OCI-LY7 (cell line): Measurements from ENCODE around the gene REXO1. TPM values are rescaled to one million over a fixed set of nuclear protein-coding genes. Genes with fewer than 3 reads are reported as not detected.

Experiments
- BruUV-seq: library from RNA; stranded (reverse); fragments of 400-500 nt; replicated peaks from 2 replicates; lab custom pipeline; 2021; lab: Mats Ljungman, UMichigan
- CTCF ChIA-PET: fragments of 300-600 bp; sonication (Branson Sonifier 250); formaldehyde crosslinking; loops from one replicate; lab custom pipeline; 2022; ENCODE audit warnings: antibody characterized with exemption; ENCODE audit not compliant: unreplicated experiment; lab: Charles Lee
- POLR2A ChIA-PET: fragments of 300-600 bp; sonication (Branson Sonifier 250); formaldehyde crosslinking; loops from one replicate; lab custom pipeline; 2022; ENCODE audit warnings: antibody characterized with exemption; lab: Charles Lee
- DNase-seq: peaks from one replicate; pipeline ENCODE4 v3.0.0-alpha.2; 2015; ENCODE audit warnings: low spot score
- H2AFZ ChIP-seq: fragments of 200-600 bp; sonication (generic), shearing (Covaris generic); 2 replicates; pipeline ENCODE4 v1.6.1; 2014; ENCODE audit warnings: mild to moderate bottlenecking, antibody characterized with exemption, low read length, moderate library complexity
- H3K27ac ChIP-seq: fragments of 200-600 bp; sonication (generic); 2 replicates; pipeline ENCODE4 v1.5.1; 2014; ENCODE audit warnings: mixed run types, low read depth, mild to moderate bottlenecking, moderate library complexity, low read length, inconsistent platforms; ENCODE audit not compliant: poor library complexity, severe bottlenecking
- H3K36me3 ChIP-seq: fragments of 200-600 bp; sonication (generic); 2 replicates; pipeline ENCODE4 v1.6.1; 2014; ENCODE audit warnings: mild to moderate bottlenecking, antibody characterized with exemption, low read length, moderate library complexity, mixed read lengths; ENCODE audit not compliant: insufficient read depth
- H3K4me1 ChIP-seq: fragments of 200-600 bp; sonication (generic); 2 replicates; pipeline ENCODE4 v1.5.1; 2014; ENCODE audit warnings: mild to moderate bottlenecking, low read length; ENCODE audit not compliant: insufficient read depth, poor library complexity, severe bottlenecking
- H3K4me2 ChIP-seq: fragments of 200-600 bp; sonication (generic); 2 replicates; pipeline ENCODE4 v1.6.1; 2014; ENCODE audit warnings: mild to moderate bottlenecking, low read length
- H3K4me3 ChIP-seq: fragments of 200-600 bp; sonication (generic); 2 replicates; pipeline ENCODE4 v1.5.1; 2014; ENCODE audit warnings: mild to moderate bottlenecking, low read depth, low read length; ENCODE audit not compliant: poor library complexity, severe bottlenecking
- H3K79me2 ChIP-seq: fragments of 200-600 bp; sonication (generic); 2 replicates; pipeline ENCODE4 v1.6.1; 2016; ENCODE audit warnings: low read depth, mild to moderate bottlenecking, low read length, moderate library complexity, mixed read lengths; ENCODE audit not compliant: insufficient read depth
- H3K9me2 ChIP-seq: fragments of 200-600 bp; sonication (generic); 2 replicates; pipeline ENCODE4 v1.6.1; 2016; ENCODE audit warnings: mild to moderate bottlenecking, low read length, mixed read lengths; ENCODE audit not compliant: insufficient read depth
- H3K9me3 ChIP-seq: fragments of 200-600 bp; sonication (generic); 2 replicates; pipeline ENCODE4 v1.6.1; 2014; ENCODE audit warnings: mild to moderate bottlenecking, mixed run types, low read length, mixed read lengths
- H4K20me1 ChIP-seq: fragments of 200-600 bp; sonication (generic); 2 replicates; pipeline ENCODE4 v1.6.1; 2014; ENCODE audit warnings: mild to moderate bottlenecking, antibody characterized with exemption, low read length, moderate library complexity, mixed read lengths; ENCODE audit not compliant: insufficient read depth
- CTCF ChIP-seq: fragments of 200-600 bp; sonication (generic); conservative IDR thresholded peaks from 2 replicates; pipeline ENCODE4 v1.5.1; 2014; ENCODE audit warnings: mild to moderate bottlenecking, antibody characterized with exemption, low read length, moderate library complexity, mixed read lengths
- EZH2phosphoT487 ChIP-seq: fragments of 200-600 bp; sonication (generic); IDR thresholded peaks from 2 replicates; pipeline ENCODE4 v1.6.1; 2018; ENCODE audit warnings: low read depth, borderline replicate concordance, mild to moderate bottlenecking, mixed run types, antibody characterized with exemption, low read length, moderate library complexity, mixed read lengths
- intact Hi-C: fragments of 100-400 bp; cut with micrococcal nuclease; formaldehyde crosslinking; loops from one replicate; pipeline ENCODE4 v1.10.0; 2022; ENCODE audit not compliant: unreplicated experiment
- total RNA-seq, 2 experiments: library from RNA; depleted of rRNA in 1 of 2; stranded (reverse); fragments of >200 nt in 1 of 2; shearing (Covaris generic) in 1 of 2; gene quantifications; 2 replicates each; pipeline ENCODE4 v1.2.3, GENCODE V29; 2014 to 2022

REXO1 gene
- total RNA-seq, 2 experiments from 2014 or later, result 24.0 to 52.8 TPM

GRCh38 chr19:1853295-1854038 is 5.2 kb upstream of the REXO1 start:
- POLR2A ChIA-PET, result no interaction called here
- H3K9me3 ChIP-seq, result no peaks in the 10 kb centered on the region
- H3K4me1 ChIP-seq, result peaks cover 64% of the 10 kb centered on the region
- H4K20me1 ChIP-seq, result peaks cover 8% of the 10 kb centered on the region; the same call in 1 of the 2 replicates
- CTCF ChIA-PET, result no interaction called here
- peak; percentile 87 for DNase-seq
- intact Hi-C loops, result no loop called here
- H3K9me2 ChIP-seq, result no peaks in the 10 kb centered on the region
- peak overlapping the region; percentile 4 for H3K4me3 ChIP-seq
- H3K36me3 ChIP-seq, result peaks cover 24% of the 10 kb centered on the region
- TSS peak; percentile 83 for BruUV-seq
- no peak for TF ChIP-seq EZH2phosphoT487
- peak; percentile 86 for TF ChIP-seq CTCF
- H3K4me2 ChIP-seq, result peak overlapping the region; percentile 40
- peak overlapping the region; percentile 67 for H3K27ac ChIP-seq
- H3K79me2 ChIP-seq, result peaks cover 54% of the 10 kb centered on the region
- H2AFZ ChIP-seq, result no peak overlapping the region

GRCh38 chr19:1852581-1853128 is 4.4 kb upstream of the REXO1 start:
- peaks cover 53% of the 10 kb centered on the region for H3K79me2 ChIP-seq
- H3K27ac ChIP-seq, result peak overlapping the region; percentile 67
- no peak for DNase-seq
- no peak for TF ChIP-seq CTCF
- no peak for TF ChIP-seq EZH2phosphoT487
- H3K4me1 ChIP-seq, result peaks cover 56% of the 10 kb centered on the region
- BruUV-seq, result no TSS peak
- peaks cover 8% of the 10 kb centered on the region; the same call in 1 of the 2 replicates for H4K20me1 ChIP-seq
- H3K9me3 ChIP-seq, result no peaks in the 10 kb centered on the region
- intact Hi-C loops, result no loop called here
- H3K36me3 ChIP-seq, result peaks cover 24% of the 10 kb centered on the region
- no peak overlapping the region for H3K4me3 ChIP-seq
- H3K9me2 ChIP-seq, result no peaks in the 10 kb centered on the region
- POLR2A ChIA-PET, result no interaction called here
- no peak overlapping the region for H2AFZ ChIP-seq
- H3K4me2 ChIP-seq, result no peak overlapping the region
- CTCF ChIA-PET, result no interaction called here
